HG03520 (cell line): ENCODE measurements around the gene SLC25A10.

ENCODE experiments used
- ATAC-seq: cut with Tn5 transposase; IDR thresholded peaks from one replicate; pipeline ENCODE4 v1.9.1; 2021; ENCODE audit warnings: mild to moderate bottlenecking, moderate library complexity; ENCODE audit not compliant: unreplicated experiment

SLC25A10 gene

DNA sequence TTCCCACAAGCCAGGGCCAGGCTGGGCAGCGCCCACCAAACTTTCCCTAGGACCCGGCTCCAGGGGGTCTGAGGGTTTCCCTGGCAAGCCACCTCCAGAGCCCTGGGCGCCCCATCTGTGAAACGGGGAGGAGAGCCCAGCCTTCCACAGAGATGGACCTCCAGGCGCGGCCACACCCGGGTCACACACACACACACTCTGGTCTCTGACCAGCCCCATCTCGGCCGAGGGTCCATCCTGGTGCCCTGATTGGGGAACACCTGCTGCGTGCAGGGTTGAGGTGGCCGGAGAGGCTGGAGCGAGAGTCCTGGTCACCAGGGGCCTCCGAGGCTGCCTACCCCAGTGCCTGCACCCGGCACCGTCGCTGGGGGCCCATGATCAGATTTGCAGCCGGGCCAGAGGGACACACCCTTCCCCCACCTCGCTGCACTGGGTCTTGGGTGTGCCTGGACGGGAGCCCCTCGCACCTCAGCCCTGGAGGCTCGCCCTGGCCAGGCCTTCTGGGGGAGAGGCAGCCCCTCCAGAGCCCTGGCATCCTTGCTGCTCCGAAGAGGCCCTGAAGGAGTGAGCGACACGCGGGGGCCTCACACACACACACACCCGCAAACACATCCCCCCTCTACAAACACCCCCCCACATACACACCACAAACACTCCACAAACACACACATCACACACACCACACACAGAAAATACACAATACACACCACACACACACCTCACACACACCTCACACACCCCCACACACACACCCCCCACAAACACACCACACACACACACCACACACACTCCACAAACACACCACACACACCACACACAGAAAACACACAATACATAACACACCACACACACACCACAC, 29.7 kb downstream of the SLC25A10 start:
- ATAC-seq, result no peak
